HL-60 (cell line): ENCODE data around the gene RBBP8.

Experiments
- DNase-seq, 2 experiments: peaks; one replicate each; pipeline ENCODE4 v3.0.0-alpha.2; 2010 to 2020; ENCODE audit warnings: low read depth in 1 of 2, low spot score in 1 of 2
- H3K27ac ChIP-seq: fragments of 250-450 bp; sonication (Bioruptor Pico); replicated peaks from 2 replicates; pipeline ENCODE4 v1.5.1; 2020; ENCODE audit warnings: mild to moderate bottlenecking, moderate library complexity
- H3K27me3 ChIP-seq: fragments of 250-450 bp; sonication (Bioruptor Pico); 2 replicates; pipeline ENCODE4 v1.5.1; 2021; ENCODE audit warnings: mild to moderate bottlenecking, moderate library complexity; ENCODE audit not compliant: insufficient read depth, poor library complexity, severe bottlenecking
- H3K4me3 ChIP-seq: replicated peaks from 2 replicates; pipeline ENCODE4 v1.5.1; 2011; ENCODE audit warnings: mild to moderate bottlenecking, control low read depth, low read length; ENCODE audit not compliant: insufficient read depth
- GABPA ChIP-seq: IDR thresholded peaks from 2 replicates; pipeline ENCODE4 v1.6.1; 2012; ENCODE audit warnings: low read depth
- POLR2AphosphoS5 ChIP-seq: IDR thresholded peaks from 2 replicates; pipeline ENCODE4 v1.6.1; 2012; ENCODE audit warnings: low read depth
- SPI1 ChIP-seq: IDR thresholded peaks from 2 replicates; pipeline ENCODE4 v1.6.1; 2012; ENCODE audit warnings: low read depth, mild to moderate bottlenecking, borderline replicate concordance
- TF ChIP-seq, protein P1 (sequence below): IDR thresholded peaks from 2 replicates; pipeline ENCODE4 v1.6.1; 2012; ENCODE audit warnings: low read depth; ENCODE audit not compliant: insufficient replicate concordance
- TF ChIP-seq, protein P2 (sequence below): IDR thresholded peaks from one replicate; pipeline ENCODE4 v1.5.1; 2011; ENCODE audit warnings: low read length, control low read depth, inconsistent platforms; ENCODE audit not compliant: insufficient read depth

Gene RBBP8

DNA sequence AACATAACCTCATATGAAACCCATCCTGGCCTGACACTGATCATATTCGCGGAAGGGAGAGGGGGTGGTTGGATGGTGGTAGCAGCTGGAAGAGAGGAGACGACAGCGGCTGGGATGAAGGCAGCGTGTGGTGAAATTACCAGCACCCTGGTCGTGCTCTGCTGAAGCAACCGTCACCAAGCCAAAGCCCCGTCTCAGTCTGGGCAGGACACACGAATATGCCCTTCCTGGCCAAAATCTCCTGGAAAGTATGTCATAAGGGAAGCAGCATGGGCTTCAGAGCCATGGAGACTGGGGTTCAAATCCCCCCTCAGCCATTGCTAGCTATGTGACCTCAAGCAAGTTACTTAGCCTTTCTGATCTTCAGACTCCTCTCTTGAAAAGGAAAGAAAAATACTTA, 139.0 kb downstream of the RBBP8 start:
- Histone ChIP-seq H3K27me3 (no peaks in the 10 kb centered on the region), H3K27ac (peak overlapping the region; percentile 85), H3K4me3 (no peak overlapping the region)
- TF ChIP-seq POLR2AphosphoS5: no peak
- TF ChIP-seq, protein P1, sequence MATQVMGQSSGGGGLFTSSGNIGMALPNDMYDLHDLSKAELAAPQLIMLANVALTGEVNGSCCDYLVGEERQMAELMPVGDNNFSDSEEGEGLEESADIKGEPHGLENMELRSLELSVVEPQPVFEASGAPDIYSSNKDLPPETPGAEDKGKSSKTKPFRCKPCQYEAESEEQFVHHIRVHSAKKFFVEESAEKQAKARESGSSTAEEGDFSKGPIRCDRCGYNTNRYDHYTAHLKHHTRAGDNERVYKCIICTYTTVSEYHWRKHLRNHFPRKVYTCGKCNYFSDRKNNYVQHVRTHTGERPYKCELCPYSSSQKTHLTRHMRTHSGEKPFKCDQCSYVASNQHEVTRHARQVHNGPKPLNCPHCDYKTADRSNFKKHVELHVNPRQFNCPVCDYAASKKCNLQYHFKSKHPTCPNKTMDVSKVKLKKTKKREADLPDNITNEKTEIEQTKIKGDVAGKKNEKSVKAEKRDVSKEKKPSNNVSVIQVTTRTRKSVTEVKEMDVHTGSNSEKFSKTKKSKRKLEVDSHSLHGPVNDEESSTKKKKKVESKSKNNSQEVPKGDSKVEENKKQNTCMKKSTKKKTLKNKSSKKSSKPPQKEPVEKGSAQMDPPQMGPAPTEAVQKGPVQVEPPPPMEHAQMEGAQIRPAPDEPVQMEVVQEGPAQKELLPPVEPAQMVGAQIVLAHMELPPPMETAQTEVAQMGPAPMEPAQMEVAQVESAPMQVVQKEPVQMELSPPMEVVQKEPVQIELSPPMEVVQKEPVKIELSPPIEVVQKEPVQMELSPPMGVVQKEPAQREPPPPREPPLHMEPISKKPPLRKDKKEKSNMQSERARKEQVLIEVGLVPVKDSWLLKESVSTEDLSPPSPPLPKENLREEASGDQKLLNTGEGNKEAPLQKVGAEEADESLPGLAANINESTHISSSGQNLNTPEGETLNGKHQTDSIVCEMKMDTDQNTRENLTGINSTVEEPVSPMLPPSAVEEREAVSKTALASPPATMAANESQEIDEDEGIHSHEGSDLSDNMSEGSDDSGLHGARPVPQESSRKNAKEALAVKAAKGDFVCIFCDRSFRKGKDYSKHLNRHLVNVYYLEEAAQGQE: no peak
- no peak for TF ChIP-seq SPI1
- TF ChIP-seq GABPA: no peak
- TF ChIP-seq, protein P2, sequence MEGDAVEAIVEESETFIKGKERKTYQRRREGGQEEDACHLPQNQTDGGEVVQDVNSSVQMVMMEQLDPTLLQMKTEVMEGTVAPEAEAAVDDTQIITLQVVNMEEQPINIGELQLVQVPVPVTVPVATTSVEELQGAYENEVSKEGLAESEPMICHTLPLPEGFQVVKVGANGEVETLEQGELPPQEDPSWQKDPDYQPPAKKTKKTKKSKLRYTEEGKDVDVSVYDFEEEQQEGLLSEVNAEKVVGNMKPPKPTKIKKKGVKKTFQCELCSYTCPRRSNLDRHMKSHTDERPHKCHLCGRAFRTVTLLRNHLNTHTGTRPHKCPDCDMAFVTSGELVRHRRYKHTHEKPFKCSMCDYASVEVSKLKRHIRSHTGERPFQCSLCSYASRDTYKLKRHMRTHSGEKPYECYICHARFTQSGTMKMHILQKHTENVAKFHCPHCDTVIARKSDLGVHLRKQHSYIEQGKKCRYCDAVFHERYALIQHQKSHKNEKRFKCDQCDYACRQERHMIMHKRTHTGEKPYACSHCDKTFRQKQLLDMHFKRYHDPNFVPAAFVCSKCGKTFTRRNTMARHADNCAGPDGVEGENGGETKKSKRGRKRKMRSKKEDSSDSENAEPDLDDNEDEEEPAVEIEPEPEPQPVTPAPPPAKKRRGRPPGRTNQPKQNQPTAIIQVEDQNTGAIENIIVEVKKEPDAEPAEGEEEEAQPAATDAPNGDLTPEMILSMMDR: no peak
- no peak for DNase-seq

GRCh38 chr18:23073996-23074606, 141.0 kb downstream of the RBBP8 start:
- no peak for DNase-seq
- H3K4me3 ChIP-seq: no peak overlapping the region
- TF ChIP-seq SPI1 (no peak), POLR2AphosphoS5 (no peak), GABPA (no peak)
- TF ChIP-seq, protein P2: no peak
- TF ChIP-seq, protein P1: no peak
- no peaks in the 10 kb centered on the region for H3K27me3 ChIP-seq
- no peak overlapping the region for H3K27ac ChIP-seq
